GM12878 (cell line): ENCODE results near the gene ABCC1. TPM values are rescaled to one million over a fixed set of nuclear protein-coding genes. Genes with fewer than 3 reads are reported as not detected.

Source experiments
- ATAC-seq: fragments of 200-7000 bp; cut with Tn5 transposase; 3 replicates; pipeline ENCODE4 v1.9.1; 2020; ENCODE audit warnings: mild to moderate bottlenecking, moderate library complexity
- BruUV-seq: library from RNA; stranded (reverse); fragments of 400-500 nt; replicated peaks from 2 replicates; lab custom pipeline; 2021; lab: Mats Ljungman, UMichigan
- CTCF ChIA-PET: fragments of 300-600 bp; sonication (Branson Sonifier 250); formaldehyde crosslinking; extraction: SDS; loops from one replicate; lab custom pipeline; 2021; ENCODE audit warnings: inconsistent platforms; lab: Yijun Ruan, JAX
- POLR2A ChIA-PET: fragments of 350-600 bp; formaldehyde crosslinking; extraction: SDS; loops from one replicate; lab custom pipeline; 2021; ENCODE audit warnings: inconsistent platforms; lab: Charles Lee
- RAD21 ChIA-PET: fragments of 300-600 bp; sonication (Branson Sonifier 250); formaldehyde crosslinking; loops from one replicate; lab custom pipeline; 2023; ENCODE audit warnings: antibody characterized with exemption; ENCODE audit not compliant: unreplicated experiment; lab: Charles Lee
- SMC1A ChIA-PET: fragments of 300-600 bp; sonication (Branson Sonifier 250); formaldehyde crosslinking; loops from one replicate; lab custom pipeline; 2023; ENCODE audit not compliant: unreplicated experiment, uncharacterized antibody; lab: Charles Lee
- DNase-seq: peaks from one replicate; pipeline ENCODE4 v3.0.0-alpha.2; 2011; ENCODE audit warnings: low read depth, low spot score
- FAIRE-seq: peaks from 3 replicates; lab custom pipeline; 2011; peaks lifted over from hg19 to GRCh38; lab: Jason Lieb, UNC
- H2AFZ ChIP-seq: 2 replicates; pipeline ENCODE4 v1.6.0; 2011; ENCODE audit warnings: low read depth, low read length, control low read depth; ENCODE audit not compliant: control insufficient read depth
- H3K27ac ChIP-seq: 2 replicates; pipeline ENCODE4 v1.5.1; 2011; ENCODE audit warnings: control low read depth; ENCODE audit not compliant: control insufficient read depth, insufficient read depth
- H3K27me3 ChIP-seq, 2 experiments: replicated peaks in 1 of 2; 2 replicates each; pipeline versions ENCODE4 v1.6.0 to v1.6.1; 2011; ENCODE audit warnings: low read length in 1 of 2; ENCODE audit not compliant: control insufficient read depth in 2 of 2, insufficient read depth in 2 of 2
- H3K36me3 ChIP-seq, 2 experiments: 2 replicates each; pipeline ENCODE4 v1.5.1; 2011; ENCODE audit warnings: low read length in 1 of 2; ENCODE audit not compliant: control insufficient read depth in 2 of 2, insufficient read depth in 2 of 2
- H3K4me1 ChIP-seq: 2 replicates; pipeline ENCODE4 v1.6.1; 2011; ENCODE audit warnings: mild to moderate bottlenecking, low read length, moderate library complexity, mixed read lengths; ENCODE audit not compliant: control insufficient read depth, insufficient read depth
- H3K4me2 ChIP-seq: 2 replicates; pipeline ENCODE4 v1.6.0; 2011; ENCODE audit warnings: control low read depth; ENCODE audit not compliant: control insufficient read depth, insufficient read depth
- H3K4me3 ChIP-seq: fragments of 200-600 bp; sonication (generic); 2 replicates; pipeline ENCODE4 v1.5.1; 2016
- H3K79me2 ChIP-seq: 2 replicates; pipeline ENCODE4 v1.6.0; 2011; ENCODE audit warnings: low read length; ENCODE audit not compliant: control insufficient read depth, insufficient read depth
- H3K9ac ChIP-seq: 2 replicates; pipeline ENCODE4 v1.8.0; 2011; ENCODE audit warnings: low read length, control low read depth, mixed read lengths; ENCODE audit not compliant: control insufficient read depth, insufficient read depth
- H3K9me3 ChIP-seq: replicated peaks from 3 replicates; pipeline ENCODE4 v1.5.1; 2011; ENCODE audit warnings: mild to moderate bottlenecking, low read length; ENCODE audit not compliant: control insufficient read depth, insufficient read depth
- H4K20me1 ChIP-seq: 2 replicates; pipeline ENCODE4 v1.6.0; 2011; ENCODE audit not compliant: control insufficient read depth, insufficient read depth
- BHLHE40 ChIP-seq, 2 experiments: fragments of 450-650 bp in 1 of 2; IDR thresholded peaks; 2 replicates each; pipeline ENCODE4 v1.6.1; 2011 to 2017; ENCODE audit warnings: low read depth in 2 of 2, borderline replicate concordance in 1 of 2, improper control_type of control experiment in 1 of 2, low read length in 1 of 2, mild to moderate bottlenecking in 1 of 2
- E2F4 ChIP-seq: IDR thresholded peaks from 2 replicates; pipeline ENCODE4 v1.6.1; 2012; ENCODE audit warnings: low read depth, low read length, improper control_type of control experiment
- FOXM1 ChIP-seq: IDR thresholded peaks from 2 replicates; pipeline ENCODE4 v1.6.1; 2012; ENCODE audit warnings: low read depth, mild to moderate bottlenecking, inconsistent platforms, low read length, moderate library complexity
- GABPA ChIP-seq: IDR thresholded peaks from 2 replicates; pipeline ENCODE4 v1.6.1; 2014; ENCODE audit warnings: antibody characterized with exemption, low read depth, mild to moderate bottlenecking, inconsistent platforms
- MEF2A ChIP-seq: IDR thresholded peaks from 2 replicates; pipeline ENCODE4 v1.6.1; 2011; ENCODE audit warnings: low read depth, mild to moderate bottlenecking, low read length, moderate library complexity; ENCODE audit not compliant: insufficient read depth
- MEF2B ChIP-seq: fragments of 450-650 bp; IDR thresholded peaks from 2 replicates; pipeline ENCODE4 v1.6.1; 2018; ENCODE audit warnings: mild to moderate bottlenecking, moderate library complexity; ENCODE audit not compliant: partially characterized antibody, poor library complexity, severe bottlenecking
- SMARCA5 ChIP-seq: fragments of 450-650 bp; IDR thresholded peaks from 2 replicates; pipeline ENCODE4 v1.6.1; 2017; ENCODE audit warnings: mild to moderate bottlenecking
- TARDBP ChIP-seq: IDR thresholded peaks from 2 replicates; pipeline ENCODE4 v1.6.1; 2016; ENCODE audit warnings: borderline replicate concordance
- WGBS: methylation state at CpG from one replicate; pipeline ENCODE4 v1.1.6; 2016; ENCODE audit warnings: low lambda C conversion rate; ENCODE audit not compliant: insufficient replicate concordance, insufficient coverage; ENCODE audit errors: missing lambda C conversion rate; 5-methylcytosine and 5-hydroxymethylcytosine counted together
- in situ Hi-C: fragments of 300-500 bp; cut with MboI; formaldehyde crosslinking; loops from 9 replicates; pipeline ENCODE4 v1.14.3; 2018; ENCODE audit warnings: mixed read lengths
- intact Hi-C: fragments of 100-400 bp; cut with micrococcal nuclease; formaldehyde crosslinking; loops from one replicate; pipeline ENCODE4 v1.14.2; 2022; ENCODE audit not compliant: unreplicated experiment
- polyA plus RNA-seq, 11 experiments: library from polyadenylated mRNA; depleted of rRNA in 4 of 11; unstranded in 6 of 11; stranded (reverse) in 5 of 11; fragments of >200 nt; fragmentation: Nextera tagmentation in 4 of 11; fragmentation: Illumina TruSeq in 1 of 11; extraction: Ambion mirVana in 4 of 11; extraction: Trizol in 1 of 11; gene quantifications; 1 replicate in 1 of 11; 2 replicates in 10 of 11; pipeline versions ENCODE4 v1.2.1 to v1.2.3, GENCODE V29; 2011 to 2016; ENCODE audit warnings: inconsistent platforms in 2 of 11, missing spikeins in 2 of 11, low read depth in 1 of 11
- total RNA-seq, 4 experiments: library from RNA; depleted of rRNA in 3 of 4; stranded (reverse); fragments of >200 nt in 3 of 4; fragmentation: Illumina TruSeq in 1 of 4; extraction: Trizol in 1 of 4; gene quantifications; 2 replicates each; pipeline versions ENCODE4 v1.2.1 to v1.2.3, GENCODE V29; 2013 to 2021

The ABCC1 gene
- total and polyA plus RNA-seq, 10 of the 15 experiments (the other 5 are each of a cell fraction or from before 2014, with no cell fraction given), result 3.2 to 44.6 (median 14.5) TPM

DNA sequence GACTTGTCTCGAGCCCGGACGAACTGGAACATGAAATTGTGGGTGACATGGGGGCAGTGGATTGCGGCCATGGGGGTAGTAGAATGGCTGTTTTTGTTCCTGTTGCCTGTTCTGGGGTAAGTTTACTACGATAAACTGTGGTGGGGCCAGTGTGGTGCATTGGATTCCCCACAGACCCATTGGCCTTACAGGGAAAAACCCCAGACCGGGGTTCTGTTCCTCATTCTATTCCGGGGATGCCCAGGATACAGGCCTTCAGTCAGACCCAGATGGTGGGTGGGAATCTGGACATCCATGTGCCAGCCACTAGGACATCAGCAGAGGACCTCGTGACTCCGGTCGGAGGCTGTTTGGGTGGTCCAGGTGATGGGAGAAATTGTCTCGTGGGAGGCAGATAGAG, 88.1 kb downstream of the ABCC1 start (continued):
- no peak for TF ChIP-seq MEF2B

DNA sequence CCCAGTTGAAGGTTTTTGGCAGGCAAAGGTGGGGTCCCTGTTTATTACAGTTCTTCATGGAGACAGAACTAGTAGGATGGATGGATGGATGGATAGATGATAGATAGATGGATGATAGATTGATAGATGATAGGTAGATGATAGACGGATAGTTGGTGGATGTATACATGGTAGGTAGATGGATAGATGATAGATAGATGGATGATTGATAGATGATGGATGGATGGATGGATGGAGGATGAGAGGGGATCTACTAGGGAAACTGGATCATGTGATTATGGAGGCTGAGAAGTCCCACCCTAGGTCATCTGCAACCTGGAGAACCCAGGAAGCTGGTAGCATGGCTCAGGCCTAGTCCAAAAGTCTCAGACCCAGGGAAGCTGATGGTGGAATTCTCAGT, 88.6 kb downstream of the ABCC1 start:
- no peak overlapping the region for H3K9ac ChIP-seq
- FAIRE-seq (no peak), ATAC-seq (no peak), DNase-seq (no peak)
- intact Hi-C loops, result loop anchor here (10.0 kb wide), 1 partner anchor 153 kb away; the partner anchor contains the start of gene CEP20
- no TSS peak for BruUV-seq
- H3K9me3 ChIP-seq, result no peaks in the 10 kb centered on the region
- peaks cover 8% of the 10 kb centered on the region for H3K4me1 ChIP-seq
- peaks cover 20 to 21% of the 10 kb centered on the region in 2 experiments; a peak in 3 of 4 replicates for H3K36me3 ChIP-seq
- H3K4me2 ChIP-seq, result no peak overlapping the region
- CTCF ChIA-PET, result no interaction called here
- RAD21 ChIA-PET, result no interaction called here
- H2AFZ ChIP-seq, result no peak overlapping the region
- H3K4me3 ChIP-seq, result no peak overlapping the region
- POLR2A ChIA-PET, result no interaction called here
- in situ Hi-C loops, result no loop called here
- no peaks in the 10 kb centered on the region for H4K20me1 ChIP-seq
- H3K27me3 ChIP-seq, result no peaks in the 10 kb centered on the region
- TF ChIP-seq E2F4 (no peak), MEF2A (no peak), SMARCA5 (no peak), TARDBP (no peak), BHLHE40 (IDR thresholded peaks at IDR 0.05; ENCODE audit: borderline replicate concordance in 1 of 2, low read depth in 2 of 2, low read length in 1 of 2) (no peak), GABPA (no peak), FOXM1 (no peak)
- SMC1A ChIA-PET, result no interaction called here
- no peaks in the 10 kb centered on the region for H3K79me2 ChIP-seq
- 100% methylated on average over 1 of the region's 1 CpG for WGBS
- H3K27ac ChIP-seq, result no peak overlapping the region
